Sigmoid colon (tissue), 7 donors: ENCODE results near the gene CNTN4. TPM values are rescaled to one million over a fixed set of nuclear protein-coding genes. Genes with fewer than 3 reads are reported as not detected.

Experiments
- DNase-seq: peaks from one replicate; pipeline ENCODE4 v3.0.0-alpha.2; 2019
- H3K27ac ChIP-seq, 4 donors: fragments of 200-600 bp; sonication (generic); one replicate each; pipeline ENCODE4 v1.5.1; 2016 to 2019; ENCODE audit warnings: mild to moderate bottlenecking in 1 of 4
- H3K27me3 ChIP-seq, 3 donors: fragments of 200-600 bp; sonication (generic); one replicate each; pipeline ENCODE4 v1.5.1; 2019; ENCODE audit warnings: mild to moderate bottlenecking in 1 of 3
- H3K36me3 ChIP-seq, 4 donors: fragments of 200-600 bp; sonication (generic); one replicate each; pipeline ENCODE4 v1.5.1; 2016 to 2019
- H3K4me1 ChIP-seq, 4 donors: fragments of 200-600 bp; sonication (generic); one replicate each; pipeline ENCODE4 v1.5.1; 2017 to 2019
- H3K4me3 ChIP-seq, 4 donors: fragments of 200-600 bp; sonication (generic); one replicate each; pipeline ENCODE4 v1.5.1; 2017 to 2019; ENCODE audit warnings: mild to moderate bottlenecking in 2 of 4, moderate library complexity in 1 of 4
- H3K9me3 ChIP-seq, 4 donors: fragments of 200-600 bp in 3 of 4; sonication (generic) in 3 of 4; one replicate each; pipeline versions ENCODE4 v1.5.1 to v1.6.1; 2013 to 2019
- EP300 ChIP-seq, 4 donors: sonication (generic); formaldehyde crosslinking; IDR thresholded peaks; one replicate each; pipeline ENCODE4 v1.6.1; 2017; ENCODE audit warnings: antibody characterized with exemption in 4 of 4
- POLR2A ChIP-seq, 2 donors: fragments of 450-650 bp; IDR thresholded peaks; one replicate each; pipeline ENCODE4 v1.6.1; 2016; ENCODE audit warnings: antibody characterized with exemption in 2 of 2, mild to moderate bottlenecking in 2 of 2, moderate library complexity in 2 of 2
- POLR2AphosphoS5 ChIP-seq, 4 donors: sonication (generic); formaldehyde crosslinking; IDR thresholded peaks; one replicate each; pipeline ENCODE4 v1.6.1; 2017; ENCODE audit warnings: antibody characterized with exemption in 4 of 4
- whole genome bisulfite sequencing, 2 donors: extraction: QIAGEN DNeasy Blood & Tissue Kit; methylation state at CpG; one replicate each; pipeline ENCODE4 v1.1.7; 2013; 5-methylcytosine and 5-hydroxymethylcytosine counted together
- intact Hi-C: fragments of 100-400 bp; cut with DNase I; formaldehyde crosslinking; loops from one replicate; pipeline ENCODE4 v1.15.1; 2023
- polyA plus RNA-seq, 3 donors: library from polyadenylated mRNA; stranded (reverse); fragments of 200-250 nt; gene quantifications; one replicate each; pipeline ENCODE4 v1.2.3, GENCODE V29; 2013
- total RNA-seq, 4 donors: library from RNA; depleted of rRNA; stranded (reverse); fragments of >200 nt; gene quantifications; one replicate each; pipeline ENCODE4 v1.1.0, GENCODE V29; 2016
- TF ChIP-seq, protein P1 (sequence below), 4 experiments: fragments of 450-650 bp in 3 of 4; fragments of 200-600 bp in 1 of 4; IDR thresholded peaks; one replicate each; pipeline ENCODE4 v1.5.1; 2016 to 2019; ENCODE audit warnings: antibody characterized with exemption in 4 of 4, mild to moderate bottlenecking in 3 of 4, moderate library complexity in 2 of 4
- donor health status: healthy with polysubstance abuse.
- donor health status: Bipolar disorder and iron deficiency.
- donor health status: healthy.

CNTN4 gene
- total and polyA plus RNA-seq, 7 donors = 1.4 to 10.0 (median 7.5) TPM

DNA sequence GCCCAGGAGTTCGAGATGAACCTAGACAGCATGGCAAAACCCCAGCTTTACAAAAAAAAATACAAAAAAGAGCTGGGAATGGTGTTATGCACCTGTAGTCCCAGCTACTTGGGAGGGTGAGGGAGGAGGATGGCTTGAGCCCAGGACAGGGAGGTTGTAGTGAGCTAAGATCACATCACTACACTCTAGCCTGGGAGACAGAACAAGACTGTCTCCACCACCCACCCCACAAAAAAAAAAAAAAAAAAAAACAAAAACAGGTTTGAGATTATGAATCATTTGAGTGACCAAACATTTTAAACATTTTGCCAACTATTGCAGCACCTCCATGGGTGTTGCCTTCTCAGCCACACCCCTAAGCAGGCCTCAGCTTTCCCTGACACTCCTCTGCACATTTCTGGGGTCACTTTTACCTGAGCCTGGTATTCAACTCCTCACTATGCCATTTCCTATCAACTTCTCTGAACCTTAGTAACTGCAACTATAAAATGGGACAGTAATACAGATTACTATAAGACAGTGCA lies 969.8 kb downstream of the CNTN4 start:
- Histone ChIP-seq H3K4me1 (no peaks in the 10 kb centered on the region), H3K36me3 (no peaks in the 10 kb centered on the region), H3K9me3 (no peaks in the 10 kb centered on the region), H3K27me3 (no peaks in the 10 kb centered on the region), H3K4me3 (no peak overlapping the region), H3K27ac (no peak overlapping the region)
- TF ChIP-seq, protein P1, sequence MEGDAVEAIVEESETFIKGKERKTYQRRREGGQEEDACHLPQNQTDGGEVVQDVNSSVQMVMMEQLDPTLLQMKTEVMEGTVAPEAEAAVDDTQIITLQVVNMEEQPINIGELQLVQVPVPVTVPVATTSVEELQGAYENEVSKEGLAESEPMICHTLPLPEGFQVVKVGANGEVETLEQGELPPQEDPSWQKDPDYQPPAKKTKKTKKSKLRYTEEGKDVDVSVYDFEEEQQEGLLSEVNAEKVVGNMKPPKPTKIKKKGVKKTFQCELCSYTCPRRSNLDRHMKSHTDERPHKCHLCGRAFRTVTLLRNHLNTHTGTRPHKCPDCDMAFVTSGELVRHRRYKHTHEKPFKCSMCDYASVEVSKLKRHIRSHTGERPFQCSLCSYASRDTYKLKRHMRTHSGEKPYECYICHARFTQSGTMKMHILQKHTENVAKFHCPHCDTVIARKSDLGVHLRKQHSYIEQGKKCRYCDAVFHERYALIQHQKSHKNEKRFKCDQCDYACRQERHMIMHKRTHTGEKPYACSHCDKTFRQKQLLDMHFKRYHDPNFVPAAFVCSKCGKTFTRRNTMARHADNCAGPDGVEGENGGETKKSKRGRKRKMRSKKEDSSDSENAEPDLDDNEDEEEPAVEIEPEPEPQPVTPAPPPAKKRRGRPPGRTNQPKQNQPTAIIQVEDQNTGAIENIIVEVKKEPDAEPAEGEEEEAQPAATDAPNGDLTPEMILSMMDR (IDR thresholded peaks at IDR 0.05) = no peak
- no peak for TF ChIP-seq POLR2A (IDR thresholded peaks at IDR 0.05)
- TF ChIP-seq POLR2AphosphoS5 (IDR thresholded peaks at IDR 0.05) = no peak
- no peak for TF ChIP-seq EP300 (IDR thresholded peaks at IDR 0.05)
- 88 to 93% methylated on average over 1 of the region's 1 CpG for WGBS, 2 donors
- intact Hi-C loops = no loop called here
- DNase-seq = no peak

DNA sequence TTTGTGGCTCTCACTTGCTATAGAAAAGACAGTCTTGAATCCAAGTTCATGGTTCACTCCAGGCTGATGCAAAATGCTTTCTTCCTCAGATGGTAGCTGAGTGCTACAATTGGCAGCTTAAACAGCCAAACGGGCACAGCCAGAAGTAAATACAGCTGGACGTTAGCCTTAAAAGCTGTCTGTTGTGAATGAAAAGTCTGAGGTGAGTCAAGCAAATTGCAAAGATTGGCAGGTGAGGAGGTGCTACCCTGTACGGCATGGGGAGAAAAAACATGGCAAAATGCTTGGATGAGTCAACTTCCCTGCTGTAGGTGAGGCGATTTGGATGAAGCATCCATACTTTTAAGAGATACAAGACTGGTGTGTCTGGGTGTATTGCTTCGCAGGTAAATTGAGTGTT lies 971.1 kb downstream of the CNTN4 start:
- TF ChIP-seq, protein P1 (IDR thresholded peaks at IDR 0.05) = no peak
- no peak for TF ChIP-seq EP300 (IDR thresholded peaks at IDR 0.05)
- no peak for TF ChIP-seq POLR2AphosphoS5 (IDR thresholded peaks at IDR 0.05)
- TF ChIP-seq POLR2A (IDR thresholded peaks at IDR 0.05) = no peak
- intact Hi-C loops = no loop called here
- 72 to 82% methylated on average over 5 of the region's 5 CpGs for WGBS, 2 donors
- Histone ChIP-seq H3K4me1 (no peaks in the 10 kb centered on the region), H3K27ac (no peak overlapping the region), H3K36me3 (no peaks in the 10 kb centered on the region), H3K27me3 (no peaks in the 10 kb centered on the region), H3K9me3 (no peaks in the 10 kb centered on the region), H3K4me3 (no peak overlapping the region)
- no peak for DNase-seq

DNA sequence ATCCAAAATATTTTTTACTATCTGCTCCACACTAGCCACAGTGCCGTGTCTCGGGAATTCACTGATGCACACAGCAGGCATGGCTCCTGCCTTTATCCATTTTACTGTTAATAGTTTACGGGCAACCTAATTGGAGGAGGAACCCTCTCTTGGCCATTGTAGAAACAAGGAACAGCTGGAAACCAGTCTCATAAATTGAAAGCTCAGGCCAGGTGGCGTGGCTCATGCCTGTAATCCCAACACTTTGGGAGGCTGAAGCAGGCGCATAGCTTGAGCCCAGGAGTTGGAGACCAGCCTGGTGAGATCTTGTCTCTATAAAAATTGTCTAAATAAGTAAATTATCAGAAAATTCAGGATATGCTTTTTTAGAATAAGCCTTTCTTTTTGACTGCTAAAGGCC lies 972.5 kb downstream of the CNTN4 start:
- intact Hi-C loops = no loop called here
- 71 to 74% methylated on average over 5 of the region's 5 CpGs for WGBS, 2 donors
- TF ChIP-seq, protein P1 (IDR thresholded peaks at IDR 0.05) = no peak
- TF ChIP-seq POLR2A (IDR thresholded peaks at IDR 0.05) = no peak
- no peak for TF ChIP-seq EP300 (IDR thresholded peaks at IDR 0.05)
- no peak for TF ChIP-seq POLR2AphosphoS5 (IDR thresholded peaks at IDR 0.05)
- H3K27ac ChIP-seq = no peak overlapping the region
- H3K4me3 ChIP-seq = no peak overlapping the region
- H3K36me3 ChIP-seq = no peaks in the 10 kb centered on the region
- no peaks in the 10 kb centered on the region for H3K9me3 ChIP-seq
- H3K4me1 ChIP-seq = no peaks in the 10 kb centered on the region
- no peaks in the 10 kb centered on the region for H3K27me3 ChIP-seq
- no peak for DNase-seq

DNA sequence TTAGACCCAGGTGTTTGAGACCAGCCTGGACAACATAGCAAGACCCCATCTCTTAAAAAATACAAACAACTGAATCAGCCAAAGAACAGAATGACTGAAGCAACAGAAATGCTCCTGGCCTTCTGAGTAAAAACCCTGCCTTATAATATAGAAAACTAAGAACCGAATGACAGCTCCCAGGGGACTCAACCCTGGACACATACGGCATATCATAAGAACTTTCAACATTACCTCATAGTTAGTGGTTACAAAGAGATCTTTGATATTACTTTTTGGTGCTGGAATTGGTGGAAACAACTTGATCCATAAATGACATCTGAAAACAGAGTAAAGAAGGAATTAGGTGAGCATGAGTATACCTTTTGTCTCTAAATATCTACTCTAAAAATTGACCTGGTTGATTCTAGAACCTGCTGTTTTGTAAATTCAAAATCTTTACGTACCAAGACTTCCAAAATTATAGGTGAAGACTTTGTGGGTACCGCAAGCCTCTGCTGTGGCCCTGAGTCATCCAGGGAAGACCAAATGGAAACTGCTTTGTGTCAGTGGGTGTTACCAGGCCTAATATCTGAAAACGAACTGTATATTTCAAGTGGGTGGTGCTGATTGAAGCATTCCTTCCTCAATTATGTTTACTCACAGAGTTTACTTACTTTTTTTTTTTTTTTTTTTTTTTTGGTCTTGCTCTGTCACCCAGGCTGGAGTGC lies 976.0 kb downstream of the CNTN4 start:
- DNase-seq = no peak
- Histone ChIP-seq H3K9me3 (no peaks in the 10 kb centered on the region), H3K4me1 (no peaks in the 10 kb centered on the region), H3K4me3 (no peak overlapping the region), H3K36me3 (no peaks in the 10 kb centered on the region), H3K27me3 (no peaks in the 10 kb centered on the region), H3K27ac (no peak overlapping the region)
- intact Hi-C loops = no loop called here
- TF ChIP-seq EP300 (IDR thresholded peaks at IDR 0.05) = no peak
- TF ChIP-seq POLR2A (IDR thresholded peaks at IDR 0.05) = no peak
- no peak for TF ChIP-seq POLR2AphosphoS5 (IDR thresholded peaks at IDR 0.05)
- TF ChIP-seq, protein P1 (IDR thresholded peaks at IDR 0.05) = no peak
- WGBS, 2 donors = 64 to 73% methylated on average over 5 of the region's 5 CpGs
